Activated CD4-positive, alpha-beta T cell treated with anti-CD3 and anti-CD28 coated beads for 36 hours (primary cell): Measurements from ENCODE around the gene GMIP. TPM values are rescaled to one million over a fixed set of nuclear protein-coding genes. Genes with fewer than 3 reads are reported as not detected.
"Not testable (repeated sequence)": the region's sequence is repeated elsewhere in the genome, so short reads cannot be mapped to it uniquely, and the experiment has no call there.

ENCODE experiments used
- ATAC-seq: fragments of 200-7000 bp; cut with Tn5 transposase; one replicate; pipeline ENCODE4 v1.10.0; 2021; ENCODE audit warnings: mild to moderate bottlenecking, moderate library complexity
- CTCF ChIA-PET: fragments of 350-600 bp; sonication (Branson Sonifier 250); formaldehyde crosslinking; loops from one replicate; lab custom pipeline; 2021; ENCODE audit warnings: antibody characterized with exemption; lab: Charles Lee
- POLR2A ChIA-PET: fragments of 350-600 bp; sonication (Branson Sonifier 250); formaldehyde crosslinking; loops from one replicate; lab custom pipeline; 2021; ENCODE audit warnings: antibody characterized with exemption, inconsistent platforms; lab: Charles Lee
- DNase-seq: peaks from one replicate; pipeline ENCODE4 v3.0.0-alpha.2; 2020
- H3K27ac Mint-ChIP-seq: one replicate; pipeline ENCODE4 v1.8.0; 2021; ENCODE audit warnings: mixed read lengths
- H3K27me3 Mint-ChIP-seq: one replicate; pipeline ENCODE4 v1.8.0; 2021; ENCODE audit warnings: mixed read lengths
- H3K36me3 Mint-ChIP-seq: one replicate; pipeline ENCODE4 v1.8.0; 2021; ENCODE audit warnings: low read depth, mixed read lengths
- H3K4me1 Mint-ChIP-seq: one replicate; pipeline ENCODE4 v1.8.0; 2021; ENCODE audit warnings: mixed read lengths
- H3K4me3 Mint-ChIP-seq: one replicate; pipeline ENCODE4 v1.8.0; 2021; ENCODE audit warnings: mild to moderate bottlenecking, moderate library complexity, mixed read lengths
- H3K9me3 Mint-ChIP-seq: one replicate; pipeline ENCODE4 v1.8.0; 2021; ENCODE audit warnings: low read depth, mixed read lengths
- intact Hi-C, 2 experiments: fragments of 100-400 bp; cut with DNase I in 1 of 2; cut with micrococcal nuclease in 1 of 2; formaldehyde crosslinking; loops; one replicate each; pipeline versions ENCODE4 v1.14.2 to v1.15.1; 2022 to 2024; cut with DNase I, micrococcal nuclease
- total RNA-seq, 2 experiments: library from RNA; stranded (reverse); gene quantifications; one replicate each; pipeline ENCODE4 v1.2.3, GENCODE V29; 2021

Gene GMIP
- total RNA-seq, 2 experiments from 2014 or later, result 54.9 to 56.6 TPM

- ATAC-seq (peak; percentile 83), DNase-seq (peak; percentile 68)
- Mint-ChIP-seq H3K9me3 (no peaks in the 10 kb centered on the region), H3K36me3 (peaks cover 27% of the 10 kb centered on the region), H3K4me3 (peak overlapping the region; percentile 11), H3K27me3 (no peaks in the 10 kb centered on the region), H3K4me1 (peaks cover 62% of the 10 kb centered on the region), H3K27ac (peak overlapping the region; percentile 74)
- intact Hi-C loops, result loop anchor here (1.0 kb wide), 1 partner anchor 8 kb away; no protein-coding TSS in a partner anchor
- ChIA-PET POLR2A (interaction anchor here (0.6 to 0.8 kb wide), 2 partner anchors 9 to 90 kb away, joined by 3 to 6 read pairs; partner anchors contain the start of gene NDUFA13), CTCF (interaction anchor here (0.6 to 2.1 kb wide), 6 partner anchors 9 to 53 kb away, joined by 3 to 7 read pairs (median 4); partner anchors contain the start of gene PBX4)
Observed at GRCh38 chr19:19606021-19606420, 37.4 kb downstream of the GMIP start.

DNA sequence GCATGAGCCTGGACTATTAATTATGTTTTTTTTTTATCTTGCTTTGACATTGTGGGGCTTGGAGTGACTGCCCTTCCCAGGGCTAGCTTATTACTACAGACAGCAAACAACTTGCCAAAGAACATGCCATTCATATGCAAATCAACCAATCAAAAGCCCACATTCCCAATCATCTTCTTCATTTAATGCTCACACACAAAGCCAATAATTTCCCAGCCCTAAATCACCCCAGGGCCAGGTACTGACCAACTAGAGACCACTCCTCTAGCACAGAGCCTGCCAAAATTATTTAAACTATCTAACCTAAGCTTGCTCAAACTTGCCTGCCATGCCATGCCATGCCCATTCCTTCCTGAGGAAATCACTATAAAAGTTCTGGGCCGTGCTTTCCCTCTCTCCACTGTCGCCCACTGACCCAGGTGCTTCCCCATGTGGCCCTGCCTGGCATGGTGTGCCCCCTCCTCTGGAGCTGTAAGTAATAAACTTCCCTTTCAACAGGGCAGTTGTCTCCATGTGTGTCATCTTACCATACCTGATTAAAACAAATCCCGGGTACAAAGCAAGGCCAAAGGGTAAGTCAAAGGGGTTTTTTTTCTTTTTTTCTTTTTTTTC lies 40.6 kb downstream of the GMIP start:
- ATAC-seq (no peak), DNase-seq (no peak)
- intact Hi-C loops, result no loop called here
- Mint-ChIP-seq H3K9me3 (no peaks in the 10 kb centered on the region), H3K36me3 (peaks cover 18% of the 10 kb centered on the region), H3K27me3 (no peaks in the 10 kb centered on the region), H3K27ac (peak overlapping the region; percentile 91), H3K4me3 (no peak overlapping the region), H3K4me1 (peaks cover 75% of the 10 kb centered on the region)
- CTCF ChIA-PET, result interaction anchor here (0.5 to 2.6 kb wide), 10 partner anchors 9 to 49 kb away, joined by 3 to 11 read pairs (median 4); no protein-coding TSS in a partner anchor
- POLR2A ChIA-PET, result interaction anchor here (0.7 to 1.0 kb wide), 4 partner anchors 14 to 449 kb away, joined by 3 to 8 read pairs (median 3); no protein-coding TSS in a partner anchor

DNA sequence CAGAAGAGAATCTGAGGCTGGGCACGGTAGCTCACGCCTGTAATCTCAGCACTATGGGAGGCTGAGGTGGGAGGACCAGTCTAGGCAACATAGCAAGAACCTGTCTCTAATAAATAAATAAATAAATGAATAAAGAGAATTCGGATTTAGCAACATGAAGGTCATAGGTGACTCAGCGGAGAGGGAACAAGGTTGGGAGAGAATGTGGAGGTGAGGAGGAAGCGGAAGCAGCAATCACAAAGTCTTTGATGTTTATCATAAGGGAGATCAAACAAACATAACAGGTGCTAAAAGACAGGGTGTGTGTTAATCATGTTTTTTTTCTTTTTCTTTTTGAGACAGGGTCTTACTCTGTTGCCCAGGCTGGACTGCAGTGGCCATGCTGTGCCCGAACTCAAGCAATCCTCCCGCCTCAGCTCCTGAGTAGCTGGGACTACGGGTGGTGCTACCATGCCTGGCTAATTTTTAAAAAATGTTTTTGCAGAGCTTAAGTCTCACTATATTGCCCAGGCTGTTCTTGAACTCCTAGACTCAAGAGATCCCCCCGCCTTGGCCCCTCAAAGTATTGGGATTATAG lies 41.2 kb downstream of the GMIP start:
- peak overlapping the region; percentile 91 for H3K27ac Mint-ChIP-seq
- no peaks in the 10 kb centered on the region for H3K27me3 Mint-ChIP-seq
- ChIA-PET CTCF (interaction anchor here (0.5 to 2.6 kb wide), 10 partner anchors 8 to 48 kb away, joined by 3 to 11 read pairs (median 4); no protein-coding TSS in a partner anchor), POLR2A (interaction anchor here (0.7 to 1.1 kb wide), 6 partner anchors 14 to 450 kb away, joined by 3 to 8 read pairs (median 3); no protein-coding TSS in a partner anchor)
- peaks cover 79% of the 10 kb centered on the region for H3K4me1 Mint-ChIP-seq
- peak; percentile 43 for DNase-seq
- intact Hi-C loops, result no loop called here
- peaks cover 22% of the 10 kb centered on the region for H3K36me3 Mint-ChIP-seq
- ATAC-seq, result no peak
- no peaks in the 10 kb centered on the region for H3K9me3 Mint-ChIP-seq
- H3K4me3 Mint-ChIP-seq, result peak overlapping the region; percentile 5

DNA sequence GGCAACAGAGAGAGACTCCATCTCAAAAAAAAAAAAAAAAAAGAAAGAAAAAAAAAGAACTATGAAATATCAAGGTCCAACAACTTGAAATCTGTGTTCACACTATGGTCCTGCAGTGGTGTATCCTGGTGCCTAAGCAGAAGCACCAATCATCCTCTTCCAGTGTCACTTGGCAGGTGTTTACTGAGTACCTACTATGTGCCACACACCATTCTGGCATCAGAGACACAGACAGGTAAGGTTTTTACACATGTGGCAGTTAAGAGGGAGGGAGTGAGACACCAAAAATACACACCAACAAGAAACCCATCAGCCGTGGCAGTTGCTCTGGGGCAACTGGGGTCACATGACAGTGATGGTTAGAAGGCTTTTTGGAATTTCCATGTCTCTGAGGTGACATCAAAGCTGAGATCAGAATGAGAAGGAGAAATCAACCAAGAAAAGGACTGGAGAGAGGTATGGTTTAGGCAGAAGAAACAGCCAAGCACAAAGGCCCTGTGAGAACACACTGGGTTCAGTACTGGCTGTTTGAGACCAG lies 42.6 kb downstream of the GMIP start:
- Mint-ChIP-seq H3K36me3 (peaks cover 25% of the 10 kb centered on the region), H3K4me3 (peak overlapping the region; percentile 27), H3K9me3 (no peaks in the 10 kb centered on the region), H3K27me3 (no peaks in the 10 kb centered on the region), H3K4me1 (peaks cover 78% of the 10 kb centered on the region), H3K27ac (peak overlapping the region; percentile 91)
- DNase-seq (peak; percentile 37), ATAC-seq (no peak)
- intact Hi-C loops, result no loop called here
- ChIA-PET CTCF (interaction anchor here (0.7 to 2.6 kb wide), 3 partner anchors 47 to 126 kb away, joined by 3 to 11 read pairs (median 3); no protein-coding TSS in a partner anchor), POLR2A (interaction anchor here (0.6 to 0.7 kb wide), 2 partner anchors 50 to 221 kb away, joined by 4 to 5 read pairs; partner anchors contain the start of gene ZNF506)

- peaks cover 88% of the 10 kb centered on the region for H3K4me1 Mint-ChIP-seq
- peak overlapping the region; percentile 67 for H3K4me3 Mint-ChIP-seq
- peak overlapping the region; percentile 97 for H3K27ac Mint-ChIP-seq
- peaks cover 31% of the 10 kb centered on the region for H3K36me3 Mint-ChIP-seq
- ChIA-PET POLR2A (interaction anchor here (1.0 kb wide), 1 partner anchor 11 kb away, joined by 3 read pairs; no protein-coding TSS in a partner anchor), CTCF (interaction anchor here (0.7 to 1.0 kb wide), 2 partner anchors 25 to 45 kb away, joined by 3 to 6 read pairs; no protein-coding TSS in a partner anchor)
- ATAC-seq (peak; percentile 62), DNase-seq (peak; percentile 78)
- intact Hi-C loops, result loop anchor here (1.0 to 10.0 kb wide), 16 partner anchors 7 to 1423 kb away; partner anchors contain the start of genes PBX4 (in 2 of the 2), ZNF101 (in 2 of the 2), ATP13A1 (in 1 of the 2) and GMIP (in 1 of the 2)
- H3K27me3 Mint-ChIP-seq, H3K9me3 Mint-ChIP-seq: not testable (repeated sequence)
Observed at GRCh38 chr19:19598728-19599451, 44.6 kb downstream of the GMIP start.

- POLR2A ChIA-PET, result no interaction called here
- DNase-seq (peak; percentile 70), ATAC-seq (peak; percentile 66)
Observed at GRCh38 chr19:19597809-19598306, 45.6 kb downstream of the GMIP start.

DNA sequence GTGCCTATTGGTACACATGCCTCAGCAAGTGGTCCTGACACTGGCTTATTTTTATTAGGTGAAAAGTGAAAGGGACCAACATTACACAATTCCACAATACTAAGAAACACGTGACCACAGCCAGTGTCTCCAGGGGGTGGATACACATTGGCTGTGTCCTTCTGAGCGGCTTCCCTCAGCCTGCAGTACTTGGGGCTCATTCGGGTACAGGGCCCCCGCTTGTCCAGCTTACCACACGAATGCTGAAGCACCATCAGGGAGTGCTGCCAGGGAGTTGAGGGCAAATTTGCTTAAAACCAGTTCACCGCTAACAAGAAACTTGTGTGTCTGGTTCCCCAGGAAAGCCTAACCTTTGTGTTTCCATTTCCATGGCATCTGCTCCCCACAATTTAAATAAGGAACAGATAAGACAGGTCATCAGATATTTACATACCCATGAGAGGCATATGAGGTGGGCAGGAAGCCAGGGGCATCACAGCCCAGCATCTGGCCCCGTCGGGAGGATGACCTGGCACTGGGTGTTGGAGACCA lies 48.2 kb downstream of the GMIP start:
- DNase-seq, result no peak
- CTCF ChIA-PET, result no interaction called here
- no peak overlapping the region for H3K4me3 Mint-ChIP-seq
- POLR2A ChIA-PET, result no interaction called here
- H3K4me1 Mint-ChIP-seq, result peaks cover 80% of the 10 kb centered on the region
- H3K9me3 Mint-ChIP-seq, result no peaks in the 10 kb centered on the region
- intact Hi-C loops, result loop anchor here (5.0 to 10.0 kb wide), 5 partner anchors 140 to 1427 kb away; partner anchors contain the start of genes SLC25A42 (in 1 of the 2), ZNF253 (in 1 of the 2) and ZNF430 (in 1 of the 2)
- peak overlapping the region; percentile 56 for H3K27ac Mint-ChIP-seq
- H3K27me3 Mint-ChIP-seq, result no peaks in the 10 kb centered on the region
- ATAC-seq, result no peak
- H3K36me3 Mint-ChIP-seq, result peaks cover 32% of the 10 kb centered on the region

More at GRCh38 chr19:19597809-19598306, 45.6 kb downstream of the GMIP start:
- no peaks in the 10 kb centered on the region for H3K9me3 Mint-ChIP-seq
- intact Hi-C loops, result loop anchor here (1.0 to 10.0 kb wide), 14 partner anchors 8 to 1424 kb away; partner anchors contain the start of genes PBX4 (in 2 of the 2), GMIP (in 1 of the 2), SLC25A42 (in 1 of the 2) and ZNF101 (in 1 of the 2)
- H3K27me3 Mint-ChIP-seq, result no peaks in the 10 kb centered on the region
- H3K36me3 Mint-ChIP-seq, result peaks cover 34% of the 10 kb centered on the region
- peak overlapping the region; percentile 67 for H3K4me3 Mint-ChIP-seq
- peaks cover 82% of the 10 kb centered on the region for H3K4me1 Mint-ChIP-seq
- CTCF ChIA-PET, result interaction anchor here (1.0 kb wide), 1 partner anchor 44 kb away, joined by 6 read pairs; no protein-coding TSS in a partner anchor
- H3K27ac Mint-ChIP-seq, result peak overlapping the region; percentile 97

DNA sequence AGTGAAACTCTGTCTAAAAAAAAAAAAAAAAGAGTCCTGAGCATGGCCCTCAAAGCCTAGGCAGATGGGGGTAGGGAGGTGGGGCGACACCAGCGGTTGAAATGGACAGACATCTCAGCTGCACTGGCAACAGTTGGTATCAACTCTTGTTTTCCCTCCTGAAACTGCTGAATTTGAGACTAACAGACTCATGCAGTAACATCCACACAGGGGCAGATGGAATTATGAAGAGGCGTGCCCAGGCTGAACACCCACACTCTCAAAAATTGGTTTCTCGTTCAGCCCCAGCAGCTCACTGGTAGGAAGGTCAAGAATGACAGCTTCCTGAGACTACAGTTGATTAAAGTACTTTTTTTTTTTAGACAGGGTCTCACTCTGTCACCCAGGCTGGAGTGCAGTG lies 49.1 kb downstream of the GMIP start:
- intact Hi-C loops, result loop anchor here (5.0 to 10.0 kb wide), 3 partner anchors 33 to 530 kb away; partner anchors contain the start of genes LPAR2 (in 1 of the 2) and SLC25A42 (in 1 of the 2)
- POLR2A ChIA-PET, result interaction anchor here (0.6 kb wide), 1 partner anchor 187 kb away, joined by 3 read pairs; no protein-coding TSS in a partner anchor
- Mint-ChIP-seq H3K36me3 (peaks cover 35% of the 10 kb centered on the region), H3K27ac (peak overlapping the region; percentile 87), H3K4me3 (no peak overlapping the region), H3K27me3 (no peaks in the 10 kb centered on the region), H3K4me1 (peaks cover 81% of the 10 kb centered on the region), H3K9me3 (no peaks in the 10 kb centered on the region)
- CTCF ChIA-PET, result interaction anchor here (0.6 to 1.4 kb wide), 2 partner anchors 10 to 42 kb away, joined by 3 to 4 read pairs; no protein-coding TSS in a partner anchor
- DNase-seq (peak; percentile 49), ATAC-seq (no peak)

GRCh38 chr19:19592690-19593089 lies 50.8 kb downstream of the GMIP start:
- H3K4me3 Mint-ChIP-seq, result no peak overlapping the region
- ChIA-PET CTCF (interaction anchor here (1.2 to 2.0 kb wide), 3 partner anchors 10 to 74 kb away, joined by 3 to 9 read pairs (median 4); no protein-coding TSS in a partner anchor), POLR2A (no interaction called here)
- no peaks in the 10 kb centered on the region for H3K9me3 Mint-ChIP-seq
- DNase-seq (no peak), ATAC-seq (no peak)
- peak overlapping the region; percentile 82 for H3K27ac Mint-ChIP-seq
- no peaks in the 10 kb centered on the region for H3K27me3 Mint-ChIP-seq
- H3K4me1 Mint-ChIP-seq, result peaks cover 78% of the 10 kb centered on the region
- intact Hi-C loops, result loop anchor here (5.0 to 10.0 kb wide), 3 partner anchors 35 to 528 kb away; partner anchors contain the start of genes LPAR2 (in 1 of the 2) and SLC25A42 (in 1 of the 2)
- H3K36me3 Mint-ChIP-seq, result peaks cover 36% of the 10 kb centered on the region
